Coronary artery (tissue), 2 donors: Measurements from ENCODE around the gene TFAP2E.
A peak's percentile ranks its signal among the peaks of the same experiment; 100 is the strongest.

Source experiments
- DNase-seq: peaks from one replicate; pipeline ENCODE4 v3.0.0-alpha.2; 2017; ENCODE audit warnings: low spot score
- H3K27ac ChIP-seq, 2 donors: fragments of 200-600 bp; sonication (generic); one replicate each; pipeline ENCODE4 v1.5.1; 2016 to 2019
- H3K4me3 ChIP-seq: fragments of 200-600 bp; sonication (generic); 2 replicates; pipeline ENCODE4 v1.5.1; 2016; ENCODE audit warnings: mild to moderate bottlenecking, moderate library complexity
- CTCF ChIP-seq: fragments of 200-600 bp; sonication (generic); IDR thresholded peaks from one replicate; pipeline ENCODE4 v1.5.1; 2019; ENCODE audit warnings: antibody characterized with exemption

The TFAP2E gene

GRCh38 chr1:35561297-35561971 lies 11.7 kb upstream of the TFAP2E start:
- TF ChIP-seq CTCF, result no peak
- Histone ChIP-seq H3K27ac (peak overlapping the region in 1 of 2 donors; percentile 38), H3K4me3 (peak overlapping the region; percentile 54)
- DNase-seq, result no peak

GRCh38 chr1:35561972-35562680 lies 11.0 kb upstream of the TFAP2E start:
- no peak for TF ChIP-seq CTCF
- no peak overlapping the region for H3K27ac ChIP-seq

GRCh38 chr1:35563166-35563565 lies 9.9 kb upstream of the TFAP2E start:
- Histone ChIP-seq H3K4me3 (no peak overlapping the region), H3K27ac (no peak overlapping the region)
- no peak for DNase-seq
- TF ChIP-seq CTCF, result no peak

More at GRCh38 chr1:35561972-35562680, 11.0 kb upstream of the TFAP2E start:
- no peak for DNase-seq
- no peak overlapping the region for H3K4me3 ChIP-seq

- H3K27ac ChIP-seq, result no peak overlapping the region
- H3K4me3 ChIP-seq, result no peak overlapping the region
- TF ChIP-seq CTCF, result peak; percentile 77
- DNase-seq, result no peak
These were observed 8.9 kb upstream of the TFAP2E start for GRCh38 chr1:35564037-35564883.

- no peak for TF ChIP-seq CTCF
- H3K4me3 ChIP-seq, result no peak overlapping the region
- no peak for DNase-seq
These were observed 8.0 kb upstream of the TFAP2E start for GRCh38 chr1:35564884-35565741.

GRCh38 chr1:35565742-35566133 lies 7.4 kb upstream of the TFAP2E start:
- Histone ChIP-seq H3K4me3 (no peak overlapping the region), H3K27ac (no peak overlapping the region)
- no peak for TF ChIP-seq CTCF
- DNase-seq, result no peak

More at GRCh38 chr1:35564884-35565741, 8.0 kb upstream of the TFAP2E start:
- no peak overlapping the region for H3K27ac ChIP-seq
